Prostate gland (tissue), 2 donors: Measurements from ENCODE around the gene VEGFB. TPM values are rescaled to one million over a fixed set of nuclear protein-coding genes. Genes with fewer than 3 reads are reported as not detected.

Experiments
- DNase-seq: peaks from one replicate; pipeline ENCODE4 v3.0.0-alpha.2; 2019; ENCODE audit warnings: low spot score
- H3K27ac ChIP-seq, 2 donors: fragments of 200-600 bp; sonication (generic); 2 replicates each; pipeline ENCODE4 v1.5.1; 2017 to 2019
- H3K27me3 ChIP-seq: fragments of 200-600 bp; sonication (generic); replicated peaks from 2 replicates; pipeline ENCODE4 v1.5.1; 2019; ENCODE audit not compliant: insufficient read depth
- H3K36me3 ChIP-seq, 2 donors: fragments of 200-600 bp; sonication (generic); 1 replicate in 1 of 2; 2 replicates in 1 of 2; pipeline versions ENCODE4 v1.5.1 to v1.8.1; 2017 to 2019
- H3K4me1 ChIP-seq: fragments of 200-600 bp; sonication (generic); replicated peaks from 2 replicates; pipeline ENCODE4 v1.5.1; 2019
- H3K4me3 ChIP-seq, 2 donors: fragments of 200-600 bp; sonication (generic); 2 replicates each; pipeline ENCODE4 v1.5.1; 2017 to 2019
- H3K9me3 ChIP-seq: fragments of 200-600 bp; sonication (generic); 2 replicates; pipeline ENCODE4 v1.5.1; 2017
- CTCF ChIP-seq, 4 experiments: fragments of 200-600 bp in 2 of 4; fragments of 450-650 bp in 2 of 4; sonication (generic) in 2 of 4; IDR thresholded peaks; 1 replicate in 3 of 4; 2 replicates in 1 of 4; pipeline ENCODE4 v1.5.1; 2016 to 2019; ENCODE audit warnings: antibody characterized with exemption in 4 of 4, mild to moderate bottlenecking in 2 of 4, moderate library complexity in 2 of 4
- POLR2A ChIP-seq: fragments of 450-650 bp; IDR thresholded peaks from one replicate; pipeline ENCODE4 v1.6.1; 2016; ENCODE audit warnings: antibody characterized with exemption, mild to moderate bottlenecking
- POLR2AphosphoS5 ChIP-seq: sonication (generic); formaldehyde crosslinking; IDR thresholded peaks from one replicate; pipeline ENCODE4 v1.6.1; 2017; ENCODE audit warnings: antibody characterized with exemption
- WGBS: methylation state at CpG from one replicate; pipeline ENCODE4 v1.1.5; 2018; 5-methylcytosine and 5-hydroxymethylcytosine counted together
- intact Hi-C: fragments of 100-400 bp; cut with DNase I; formaldehyde crosslinking; loops from one replicate; pipeline ENCODE4 v1.14.2; 2022
- total RNA-seq, 2 donors: library from RNA; depleted of rRNA; stranded (reverse); fragments of >200 nt; gene quantifications; one replicate each; pipeline ENCODE4 v1.1.0, GENCODE V29; 2016

The VEGFB gene
- total RNA-seq, 2 donors from 2014 or later: 50.9 to 91.2 TPM

DNA sequence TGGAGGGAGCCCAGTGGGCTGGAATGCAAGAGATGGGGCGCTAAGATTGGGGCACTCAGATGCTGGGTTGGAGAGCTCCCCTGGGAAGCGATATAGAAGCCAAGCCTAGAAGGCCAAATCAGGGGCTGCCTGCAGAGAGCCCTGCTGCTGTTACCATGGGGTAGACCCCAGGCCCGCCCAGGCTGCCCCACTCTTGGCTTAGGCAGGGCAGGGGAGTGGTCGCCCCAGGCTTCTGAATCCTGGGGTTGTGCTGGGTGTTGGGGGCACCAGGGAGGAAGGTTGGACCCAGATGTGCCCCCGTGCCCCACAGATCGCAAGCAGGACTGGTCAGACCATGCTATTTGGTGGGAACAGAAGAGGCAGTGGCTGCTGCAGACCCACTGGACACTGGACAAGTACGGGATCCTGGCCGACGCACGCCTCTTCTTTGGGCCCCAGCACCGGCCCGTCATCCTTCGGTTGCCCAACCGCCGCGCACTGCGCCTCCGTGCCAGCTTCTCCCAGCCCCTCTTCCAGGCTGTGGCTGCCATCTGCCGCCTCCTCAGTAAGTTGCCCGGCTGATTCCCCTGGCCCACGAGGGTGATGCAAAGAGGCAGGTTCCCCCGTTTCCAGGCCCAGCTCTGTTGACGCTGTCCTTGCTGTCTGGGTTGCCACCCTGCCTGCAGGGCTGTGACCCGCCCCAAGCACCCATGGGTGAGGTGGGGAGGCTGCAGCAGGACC, 23.9 kb upstream of the VEGFB start:
- intact Hi-C loops: no loop called here
- TF ChIP-seq POLR2AphosphoS5: no peak
- no peak for TF ChIP-seq CTCF (IDR thresholded peaks at IDR 0.05)
- no peak for TF ChIP-seq POLR2A
- WGBS: 92% methylated on average over 24 of the region's 24 CpGs
- H3K9me3 ChIP-seq: no peaks in the 10 kb centered on the region
- no peak overlapping the region for H3K27ac ChIP-seq
- peaks cover 0 to 5% of the 10 kb centered on the region in 2 donors for H3K36me3 ChIP-seq
- no peaks in the 10 kb centered on the region for H3K4me1 ChIP-seq
- H3K27me3 ChIP-seq: no peaks in the 10 kb centered on the region
- H3K4me3 ChIP-seq: no peak overlapping the region
- DNase-seq: no peak

DNA sequence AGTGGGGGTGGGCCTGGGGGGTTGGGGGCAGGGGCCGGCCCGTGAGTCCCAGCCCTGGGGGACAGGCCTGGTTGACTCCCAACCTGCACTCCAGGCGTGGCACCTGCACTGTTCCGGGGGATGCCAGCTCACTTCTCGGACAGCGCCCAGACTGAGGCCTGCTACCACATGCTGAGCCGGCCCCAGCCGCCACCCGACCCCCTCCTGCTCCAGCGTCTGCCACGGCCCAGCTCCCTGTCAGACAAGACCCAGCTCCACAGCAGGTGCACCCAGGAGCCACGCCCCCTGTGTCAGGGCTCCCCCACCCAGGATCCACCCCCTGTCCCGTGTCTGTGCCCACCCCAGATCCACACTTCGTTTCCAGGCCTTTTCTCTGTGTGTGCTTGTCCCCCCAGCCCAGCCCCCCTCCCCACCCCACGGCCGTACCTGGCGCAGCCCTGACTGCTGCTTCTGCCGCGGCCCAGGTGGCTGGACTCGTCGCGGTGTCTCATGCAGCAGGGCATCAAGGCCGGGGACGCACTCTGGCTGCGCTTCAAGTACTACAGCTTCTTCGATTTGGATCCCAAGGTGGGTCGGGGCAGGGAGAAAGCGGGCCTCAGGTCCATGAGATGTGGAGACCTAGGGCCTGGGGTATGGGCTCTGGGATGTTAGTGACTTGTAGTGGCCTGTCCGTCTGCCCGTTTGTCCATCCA, 23.1 kb upstream of the VEGFB start:
- Histone ChIP-seq H3K4me1 (no peaks in the 10 kb centered on the region), H3K27me3 (no peaks in the 10 kb centered on the region), H3K4me3 (no peak overlapping the region), H3K27ac (no peak overlapping the region), H3K9me3 (no peaks in the 10 kb centered on the region), H3K36me3 (peaks cover 0 to 5% of the 10 kb centered on the region in 2 donors)
- no peak for DNase-seq
- intact Hi-C loops: no loop called here
- TF ChIP-seq POLR2AphosphoS5 (no peak), POLR2A (no peak), CTCF (IDR thresholded peaks at IDR 0.05) (no peak)
- WGBS: 81% methylated on average over 28 of the region's 30 CpGs

DNA sequence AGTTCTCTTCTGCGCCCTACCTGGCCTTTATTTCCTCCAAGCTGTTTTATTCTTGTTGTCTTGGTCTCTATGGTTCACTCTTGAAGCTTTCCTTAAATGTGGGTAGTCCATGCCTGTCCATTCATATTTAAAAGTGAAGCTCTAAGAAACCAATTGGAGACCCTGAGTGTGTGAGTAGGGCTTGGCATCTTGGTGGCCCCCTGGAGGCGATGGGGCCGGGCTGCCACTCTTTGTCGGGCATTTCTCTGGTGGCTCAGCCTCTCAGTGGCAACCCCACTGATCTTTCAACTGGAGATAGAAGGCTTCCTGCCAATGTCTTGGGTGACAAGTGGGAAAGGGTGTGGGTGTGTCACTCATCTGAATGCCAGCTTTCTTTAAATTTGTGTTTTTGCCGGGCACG, 17.5 kb upstream of the VEGFB start:
- TF ChIP-seq POLR2A: no peak
- TF ChIP-seq CTCF (IDR thresholded peaks at IDR 0.05): no peak
- TF ChIP-seq POLR2AphosphoS5: no peak
- no peaks in the 10 kb centered on the region for H3K36me3 ChIP-seq
- H3K27me3 ChIP-seq: no peaks in the 10 kb centered on the region
- intact Hi-C loops: no loop called here
- DNase-seq: no peak
- 83% methylated on average over 6 of the region's 6 CpGs for WGBS
- no peak overlapping the region for H3K4me3 ChIP-seq
- no peaks in the 10 kb centered on the region for H3K4me1 ChIP-seq
- H3K9me3 ChIP-seq: no peaks in the 10 kb centered on the region
- H3K27ac ChIP-seq: no peak overlapping the region

- intact Hi-C loops: no loop called here
Observed at GRCh38 chr11:64218628-64219353, 15.6 kb upstream of the VEGFB start.

DNA sequence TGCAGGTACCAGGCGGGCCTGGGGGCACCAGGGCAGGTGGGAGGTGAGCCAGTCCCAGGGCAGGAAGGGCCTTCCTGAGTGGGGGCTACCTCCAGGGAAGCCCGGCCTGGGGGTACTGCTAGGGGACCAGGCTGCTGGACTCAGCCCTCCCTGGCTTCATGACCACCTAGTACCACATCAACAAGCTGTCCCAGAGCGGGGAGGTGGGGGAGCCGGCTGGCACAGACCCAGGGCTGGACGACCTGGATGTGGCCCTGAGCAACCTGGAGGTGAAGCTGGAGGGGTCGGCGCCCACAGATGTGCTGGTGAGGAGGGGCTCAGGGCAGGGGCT, 15.1 kb upstream of the VEGFB start:
- Histone ChIP-seq H3K27me3 (no peaks in the 10 kb centered on the region), H3K27ac (no peak overlapping the region), H3K4me1 (no peaks in the 10 kb centered on the region), H3K4me3 (no peak overlapping the region), H3K36me3 (no peaks in the 10 kb centered on the region), H3K9me3 (no peaks in the 10 kb centered on the region)
- TF ChIP-seq POLR2AphosphoS5: no peak
- TF ChIP-seq POLR2A: no peak
- no peak for TF ChIP-seq CTCF (IDR thresholded peaks at IDR 0.05)
- no peak for DNase-seq
- 91% methylated on average over 6 of the region's 7 CpGs for WGBS
- intact Hi-C loops: no loop called here

More at GRCh38 chr11:64218628-64219353, 15.6 kb upstream of the VEGFB start:
- no peak overlapping the region for H3K27ac ChIP-seq
- H3K4me3 ChIP-seq: no peak overlapping the region
- H3K36me3 ChIP-seq: no peaks in the 10 kb centered on the region
- H3K27me3 ChIP-seq: no peaks in the 10 kb centered on the region
- 62% methylated on average over 8 of the region's 11 CpGs for WGBS
- no peak for DNase-seq
- H3K9me3 ChIP-seq: no peaks in the 10 kb centered on the region
- no peak for TF ChIP-seq POLR2AphosphoS5
- H3K4me1 ChIP-seq: no peaks in the 10 kb centered on the region
